HEK293T (cell line): Measurements from ENCODE around the gene DPY19L3.

Source experiments
- ARNT ChIP-seq: fragments of 450-650 bp; IDR thresholded peaks from 2 replicates; pipeline ENCODE4 v1.6.1; 2017; ENCODE audit warnings: mild to moderate bottlenecking
- CTBP1 ChIP-seq: fragments of 450-650 bp; IDR thresholded peaks from 2 replicates; pipeline ENCODE4 v1.6.1; 2016; ENCODE audit warnings: borderline replicate concordance
- SP1 ChIP-seq: fragments of 450-650 bp; IDR thresholded peaks from 2 replicates; pipeline ENCODE4 v1.6.1; 2017
- TF ChIP-seq, protein P1 (sequence below): fragments of 450-650 bp; IDR thresholded peaks from 2 replicates; pipeline ENCODE4 v1.6.1; 2016

DNA sequence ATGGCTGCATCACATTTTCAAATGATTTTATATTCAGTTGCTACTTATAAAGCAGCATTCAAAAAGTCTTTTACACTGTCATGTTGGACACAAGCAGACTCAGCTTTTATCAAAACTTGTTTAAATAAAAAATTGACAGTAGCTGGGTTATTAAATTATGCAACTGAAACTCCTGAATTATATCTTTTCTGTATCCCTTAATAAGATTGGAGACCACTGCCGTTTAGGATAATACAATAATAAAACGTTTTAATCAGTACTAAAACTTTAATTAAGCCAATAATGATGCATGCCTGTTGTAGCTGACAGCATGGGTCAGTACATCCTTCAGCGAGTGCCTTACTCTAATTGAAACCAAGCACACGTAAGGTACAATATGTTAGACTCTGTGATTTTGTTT, 78.0 kb downstream of the DPY19L3 start:
- TF ChIP-seq CTBP1, result no peak
- TF ChIP-seq, protein P1, sequence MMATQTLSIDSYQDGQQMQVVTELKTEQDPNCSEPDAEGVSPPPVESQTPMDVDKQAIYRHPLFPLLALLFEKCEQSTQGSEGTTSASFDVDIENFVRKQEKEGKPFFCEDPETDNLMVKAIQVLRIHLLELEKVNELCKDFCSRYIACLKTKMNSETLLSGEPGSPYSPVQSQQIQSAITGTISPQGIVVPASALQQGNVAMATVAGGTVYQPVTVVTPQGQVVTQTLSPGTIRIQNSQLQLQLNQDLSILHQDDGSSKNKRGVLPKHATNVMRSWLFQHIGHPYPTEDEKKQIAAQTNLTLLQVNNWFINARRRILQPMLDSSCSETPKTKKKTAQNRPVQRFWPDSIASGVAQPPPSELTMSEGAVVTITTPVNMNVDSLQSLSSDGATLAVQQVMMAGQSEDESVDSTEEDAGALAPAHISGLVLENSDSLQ, result no peak
- no peak for TF ChIP-seq ARNT
- TF ChIP-seq SP1, result no peak
